GM15510 (cell line): ENCODE data around the gene TBC1D20.
A peak's percentile ranks its signal among the peaks of the same experiment; 100 is the strongest.

Experiments
- POLR2A ChIP-seq: IDR thresholded peaks from 3 replicates; pipeline ENCODE4 v1.6.1; 2011; ENCODE audit warnings: borderline replicate concordance; ENCODE audit not compliant: insufficient read length; ENCODE audit errors: extremely low read depth

Gene TBC1D20

DNA sequence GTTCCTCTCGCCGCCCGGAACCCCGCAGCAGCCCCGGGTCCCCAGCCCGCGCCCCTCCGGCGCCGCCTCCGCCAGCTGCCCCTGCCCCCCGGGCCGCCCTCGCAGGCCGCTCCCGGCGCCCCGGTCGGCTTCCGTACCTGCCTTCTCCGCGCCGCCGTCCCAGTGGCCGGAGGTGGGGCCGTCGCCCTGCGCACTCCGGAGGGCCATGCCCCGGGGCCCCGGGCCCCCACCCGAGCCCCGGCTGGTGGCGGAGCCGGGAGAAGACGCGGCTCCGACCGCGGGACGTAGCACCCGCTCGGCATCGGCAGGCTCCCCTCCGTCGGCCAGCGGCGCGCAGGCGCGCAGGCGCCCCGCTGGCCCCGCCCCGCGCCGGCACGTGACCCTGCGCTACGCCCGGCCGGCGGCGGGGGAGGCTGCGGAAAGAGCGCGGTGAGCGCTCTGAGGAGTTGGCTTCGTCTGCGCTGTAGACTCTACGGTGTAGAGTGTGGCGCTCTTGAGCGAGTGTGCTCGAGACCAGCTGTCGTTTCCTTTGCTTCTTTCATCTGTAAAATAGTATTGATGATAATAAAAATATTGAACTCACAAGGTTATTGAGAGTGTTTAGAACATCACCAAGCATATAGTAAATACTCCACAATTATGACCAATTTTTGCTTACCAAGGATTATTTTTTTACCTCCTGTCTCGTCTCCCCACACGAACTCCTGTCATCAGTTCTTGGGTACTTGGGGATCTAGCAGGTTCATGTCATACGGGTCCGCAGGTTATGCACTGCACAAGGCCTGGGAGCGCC, at the start of gene TBC1D20:
TBC1D20 (minus strand) TSS at position 335 of the 793 bp plus-strand sequence; CDS start at position 207, 128 bp downstream.
- TF ChIP-seq POLR2A = peak; percentile 93

- no peak for TF ChIP-seq POLR2A
Observed at GRCh38 chr20:507761-508332, 45.5 kb upstream of the TBC1D20 start.

DNA sequence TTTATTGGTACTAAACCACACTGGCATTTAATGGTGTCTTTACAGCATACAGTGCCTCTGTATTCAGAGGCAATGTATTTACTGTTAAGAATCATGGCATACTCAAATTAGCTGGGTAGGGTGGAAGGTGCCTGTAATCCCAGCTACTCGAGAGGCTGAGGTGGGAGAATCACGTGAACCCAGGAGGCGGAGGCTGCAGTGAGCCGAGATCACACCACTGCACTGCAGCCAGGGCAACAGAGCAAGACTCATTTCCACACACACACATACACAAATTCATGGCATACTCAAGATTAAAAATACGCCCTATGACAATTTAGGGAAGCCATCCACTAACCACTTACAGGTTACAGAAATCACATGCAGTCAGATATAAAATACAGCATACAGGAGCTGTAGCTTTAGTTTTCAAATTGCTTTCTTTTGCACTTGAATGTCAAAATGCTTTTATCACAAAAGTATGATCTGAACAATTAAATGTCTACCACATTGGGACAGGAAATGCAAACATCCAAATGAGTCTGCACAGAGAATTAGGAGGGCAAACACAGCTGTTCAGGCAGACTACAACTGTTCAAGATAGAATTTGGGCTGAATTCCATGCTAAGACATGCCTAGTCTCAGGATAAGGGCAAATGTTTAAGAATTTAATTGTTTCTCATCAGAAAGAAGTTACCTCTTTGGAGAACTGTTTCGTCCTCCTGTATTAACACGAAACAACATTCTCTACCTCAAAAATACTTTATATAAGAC, 44.8 kb upstream of the TBC1D20 start:
- no peak for TF ChIP-seq POLR2A

- TF ChIP-seq POLR2A = no peak
Observed at GRCh38 chr20:504632-505075, 42.3 kb upstream of the TBC1D20 start.

- TF ChIP-seq POLR2A = no peak
Observed at GRCh38 chr20:503048-503737, 40.9 kb upstream of the TBC1D20 start.

GRCh38 chr20:497979-498378, 35.6 kb upstream of the TBC1D20 start:
- TF ChIP-seq POLR2A = no peak

DNA sequence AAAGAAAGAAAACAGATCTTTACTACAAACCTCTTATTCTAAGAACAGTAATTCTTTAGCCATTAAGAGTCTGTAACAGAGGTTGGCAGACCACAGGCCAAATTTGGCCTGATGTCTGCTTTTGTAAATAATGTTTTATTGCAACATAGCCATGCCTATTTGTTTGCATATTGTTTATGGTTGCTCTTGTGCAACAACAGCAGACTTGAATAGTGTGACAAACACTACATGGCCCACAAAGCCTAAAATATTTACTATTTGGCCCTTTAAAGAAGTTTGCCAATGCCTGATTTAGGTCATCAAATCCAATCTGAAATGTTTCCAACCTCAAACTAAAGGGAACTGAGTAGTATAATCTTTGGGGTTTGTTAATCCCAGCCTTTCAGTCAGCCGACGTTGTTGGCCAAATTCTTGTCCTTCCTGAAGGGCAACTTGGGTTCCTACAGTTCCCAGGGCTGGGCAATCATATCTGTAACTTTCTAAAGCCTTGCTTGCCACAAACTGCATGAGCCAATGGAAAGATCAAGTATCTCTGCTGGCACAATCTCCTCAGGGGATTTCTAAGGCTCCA, 33.9 kb upstream of the TBC1D20 start:
- TF ChIP-seq POLR2A = no peak

DNA sequence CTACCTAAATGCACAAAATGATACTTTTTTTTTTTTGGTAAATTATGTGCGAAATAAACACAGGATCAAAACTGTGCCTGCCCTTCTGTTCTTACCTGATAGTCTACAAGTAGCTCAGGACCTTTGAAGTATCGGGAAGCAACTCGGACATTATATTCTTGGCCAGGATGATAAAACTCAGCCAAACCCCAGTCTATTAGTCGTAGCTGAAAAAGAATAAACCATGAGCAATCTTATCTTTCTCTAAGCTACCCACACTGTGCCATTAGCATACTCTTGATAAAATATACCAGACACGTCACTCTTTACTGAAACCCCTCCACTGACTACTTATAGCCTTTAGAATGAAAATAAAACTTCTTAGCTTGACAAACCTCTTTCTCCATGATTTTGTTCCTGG, 29.8 kb upstream of the TBC1D20 start:
- no peak for TF ChIP-seq POLR2A

DNA sequence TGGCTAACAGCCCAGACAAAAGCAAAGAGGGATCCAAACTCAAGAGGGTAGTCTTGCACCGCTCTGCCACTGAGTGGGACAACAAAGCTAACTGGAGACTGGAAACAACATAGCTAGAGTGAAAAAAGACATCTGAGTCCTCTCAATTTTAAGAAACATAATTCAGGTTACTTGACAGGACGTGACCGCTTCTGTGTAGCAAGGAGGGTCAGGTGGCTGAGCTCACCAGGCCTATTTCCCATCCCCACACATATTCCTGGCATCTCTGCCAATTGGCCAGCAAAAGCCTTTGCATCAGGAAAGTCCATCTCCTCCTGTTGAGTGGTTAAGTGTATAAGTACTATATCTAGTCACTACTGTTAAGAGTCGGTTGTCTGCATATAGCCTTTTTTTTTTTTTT, 25.3 kb upstream of the TBC1D20 start:
- no peak for TF ChIP-seq POLR2A

GRCh38 chr20:483815-484644, 21.7 kb upstream of the TBC1D20 start:
- no peak for TF ChIP-seq POLR2A

DNA sequence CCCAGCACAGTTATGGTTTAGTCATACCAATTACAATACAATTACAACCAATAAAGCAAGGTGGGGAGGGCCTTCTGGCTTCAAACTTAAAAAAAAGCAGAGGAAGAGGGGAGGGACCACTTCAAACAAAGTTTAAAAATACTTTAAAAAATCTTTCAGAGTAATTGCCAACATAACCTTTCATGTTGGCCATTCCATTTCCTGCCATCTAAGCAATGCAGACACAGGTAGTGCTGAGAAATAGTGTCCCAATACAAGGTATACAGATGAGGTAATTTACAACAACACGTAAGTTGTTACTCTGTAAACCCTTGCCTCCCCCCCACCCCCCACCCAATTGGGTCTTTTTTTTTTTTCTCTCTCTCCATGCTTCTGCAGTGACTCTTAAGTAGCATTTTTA, 18.8 kb upstream of the TBC1D20 start:
- no peak for TF ChIP-seq POLR2A

DNA sequence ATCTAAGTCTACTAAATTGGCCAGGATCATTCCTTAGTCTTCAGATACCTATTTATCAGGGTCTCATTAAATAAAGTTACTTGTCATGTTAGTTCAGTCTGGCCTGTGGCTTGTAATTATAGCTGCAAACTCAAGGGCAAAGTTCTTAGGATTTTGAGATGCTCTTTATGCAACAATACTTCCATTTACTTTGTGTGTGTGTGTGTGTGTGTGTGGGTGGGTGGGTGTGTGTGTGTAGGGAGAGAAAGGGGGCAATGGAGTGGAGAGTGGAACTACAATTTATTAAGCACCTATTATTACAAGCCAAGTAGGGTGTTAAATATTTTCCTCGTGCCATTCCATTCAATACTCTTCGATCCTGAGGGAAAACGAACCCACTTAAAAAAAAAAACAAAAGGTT, 17.7 kb upstream of the TBC1D20 start:
- no peak for TF ChIP-seq POLR2A

DNA sequence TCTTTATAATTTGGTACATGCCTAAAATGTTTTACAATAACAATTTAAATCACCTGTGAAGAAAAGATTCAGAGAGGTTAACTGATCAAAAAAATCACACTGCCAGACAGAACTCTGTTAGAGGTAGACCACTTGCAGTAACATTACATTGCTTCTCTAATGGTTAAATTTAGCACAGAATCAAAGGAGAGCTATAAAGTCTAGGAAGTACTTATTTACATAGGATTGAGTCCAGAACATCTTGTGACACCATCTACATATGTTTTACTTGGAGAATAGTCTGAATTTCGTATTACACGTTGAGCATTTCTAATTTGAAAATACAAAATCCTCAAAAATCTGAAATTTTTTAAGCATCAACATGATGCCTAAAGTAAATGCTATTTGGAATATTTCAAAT, 17.2 kb upstream of the TBC1D20 start:
- no peak for TF ChIP-seq POLR2A
